GM21786 (cell line): ENCODE data around the gene ZSCAN2.
"Not testable (repeated sequence)": the region's sequence is repeated elsewhere in the genome, so short reads cannot be mapped to it uniquely, and the experiment has no call there.

Source experiments
- ATAC-seq: cut with Tn5 transposase; IDR thresholded peaks from one replicate; pipeline ENCODE4 v1.9.1; 2021; ENCODE audit not compliant: unreplicated experiment

Gene ZSCAN2

DNA sequence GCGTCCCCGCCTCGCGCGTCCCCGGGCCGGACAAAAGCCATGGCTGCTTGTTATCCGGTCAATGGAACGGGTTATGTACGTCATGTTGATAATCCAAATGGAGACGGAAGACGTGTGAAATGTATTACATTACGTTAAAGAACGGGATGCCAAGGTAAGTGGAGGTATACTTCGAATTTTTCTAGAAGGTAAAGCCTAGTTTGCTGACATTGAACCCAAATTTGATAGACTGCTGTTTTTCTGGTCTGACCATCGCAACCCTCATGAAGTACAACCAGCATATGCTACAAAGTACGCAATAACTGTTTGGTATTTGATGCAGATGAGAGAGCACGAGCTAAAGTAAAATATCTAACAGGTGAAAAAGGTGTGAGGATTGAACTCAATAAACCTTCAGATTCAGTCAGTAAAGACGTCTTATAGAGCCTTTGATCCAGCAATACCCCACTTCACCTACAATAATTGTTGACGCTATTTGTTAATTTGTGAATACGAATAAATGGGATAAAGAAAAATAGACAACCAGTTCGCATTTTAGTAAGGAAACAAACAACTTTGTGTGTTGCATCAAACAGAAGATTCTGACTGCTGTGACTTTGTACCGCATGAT, 33.5 kb downstream of the ZSCAN2 start:
- ATAC-seq, result no peak

DNA sequence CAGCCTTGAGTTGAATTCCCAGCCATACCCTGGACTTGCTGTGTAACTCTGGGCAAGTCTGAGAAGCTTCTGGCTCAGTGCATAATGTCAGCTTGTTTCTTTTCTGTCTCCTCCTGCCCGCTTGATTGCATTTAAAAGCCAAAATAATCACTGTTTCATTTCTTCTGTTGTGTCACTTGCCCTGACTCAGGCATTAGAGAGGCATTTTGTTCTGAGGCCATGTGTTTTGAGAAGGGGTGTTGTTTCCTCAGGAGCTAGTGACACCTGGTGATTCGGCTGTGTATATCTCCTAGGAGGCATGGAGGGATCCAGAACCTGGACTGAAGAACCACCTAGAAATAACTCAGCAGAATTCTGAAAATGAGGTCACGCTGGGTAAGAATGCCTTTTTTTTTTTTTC, 37.3 kb downstream of the ZSCAN2 start:
- no peak for ATAC-seq

DNA sequence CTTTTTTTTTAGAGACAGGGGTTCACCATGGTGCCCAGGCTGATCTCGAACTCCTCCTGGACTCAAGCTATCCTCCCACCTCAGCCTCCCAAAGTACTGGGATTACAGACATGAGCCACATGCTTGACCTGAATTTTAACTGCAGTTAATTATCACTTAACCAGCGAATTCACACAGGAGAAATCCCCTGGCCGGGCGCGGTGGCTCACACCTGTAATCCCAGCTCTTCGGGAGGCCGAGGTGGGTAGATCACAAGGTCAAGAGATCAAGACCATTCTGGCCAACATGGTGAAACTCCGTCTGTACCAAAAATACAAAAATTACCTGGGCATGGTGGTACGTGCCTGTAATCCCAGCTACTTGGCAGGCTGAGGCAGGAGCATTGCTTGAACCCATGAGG, 41.1 kb downstream of the ZSCAN2 start:
- not testable (repeated sequence) for ATAC-seq

DNA sequence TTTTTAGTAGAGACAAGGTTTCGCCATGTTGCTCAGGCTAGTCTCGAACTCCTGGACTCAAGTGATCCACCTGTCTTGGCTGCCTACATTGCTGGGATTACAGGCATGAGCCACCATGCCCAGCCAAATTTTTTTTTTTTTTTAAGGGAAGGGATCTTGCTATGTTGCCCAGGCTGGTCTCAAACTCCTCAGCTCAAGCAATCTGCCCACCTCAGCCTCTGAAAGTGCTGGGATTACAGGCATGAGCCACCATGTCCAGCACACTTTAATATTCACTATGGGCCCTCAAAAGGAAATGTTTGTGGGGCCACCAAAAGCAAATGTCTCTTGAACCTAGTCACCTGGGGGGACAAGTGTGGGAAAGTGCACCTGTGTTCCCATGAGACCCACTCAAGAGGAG, 41.8 kb downstream of the ZSCAN2 start:
- not testable (repeated sequence) for ATAC-seq

DNA sequence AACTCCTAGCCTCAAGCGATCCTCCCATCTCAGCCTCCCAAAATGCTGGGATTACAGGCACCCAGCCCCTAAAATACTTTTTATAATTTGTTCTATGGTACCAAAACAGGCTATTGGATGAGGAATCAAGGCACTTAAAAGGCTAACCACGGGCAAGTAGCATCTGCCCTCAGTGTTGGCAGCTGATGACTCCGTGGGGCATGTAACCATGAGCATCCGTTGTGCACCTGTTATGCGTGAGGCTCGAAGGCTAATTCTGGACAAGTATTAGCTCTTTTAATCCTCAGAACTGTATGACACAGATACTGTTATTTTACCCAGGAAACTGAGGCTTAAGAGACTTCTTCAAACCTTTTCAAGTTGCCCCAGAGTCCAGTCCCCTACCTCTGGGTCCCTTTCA, 43.0 kb downstream of the ZSCAN2 start:
- ATAC-seq, result no peak

DNA sequence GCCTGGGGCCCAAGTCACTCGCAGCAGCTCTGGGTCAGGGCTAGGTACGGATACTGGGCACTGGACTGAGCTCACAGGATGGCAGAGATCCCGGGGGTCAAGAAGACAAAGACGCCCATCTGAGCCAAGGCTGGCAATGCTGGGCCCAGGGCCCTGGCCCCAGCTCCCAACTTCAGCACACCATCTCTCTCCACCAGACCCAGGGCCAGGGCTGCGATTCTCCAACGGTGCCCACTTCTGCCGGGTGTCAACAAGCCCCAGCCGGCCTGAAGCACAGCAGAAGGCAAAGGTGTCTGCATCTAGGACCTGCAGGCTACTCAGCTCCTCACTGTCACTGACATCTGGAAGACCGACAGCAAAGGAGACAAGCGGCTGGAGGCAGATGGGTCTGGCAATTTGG, 44.7 kb downstream of the ZSCAN2 start:
- no peak for ATAC-seq

DNA sequence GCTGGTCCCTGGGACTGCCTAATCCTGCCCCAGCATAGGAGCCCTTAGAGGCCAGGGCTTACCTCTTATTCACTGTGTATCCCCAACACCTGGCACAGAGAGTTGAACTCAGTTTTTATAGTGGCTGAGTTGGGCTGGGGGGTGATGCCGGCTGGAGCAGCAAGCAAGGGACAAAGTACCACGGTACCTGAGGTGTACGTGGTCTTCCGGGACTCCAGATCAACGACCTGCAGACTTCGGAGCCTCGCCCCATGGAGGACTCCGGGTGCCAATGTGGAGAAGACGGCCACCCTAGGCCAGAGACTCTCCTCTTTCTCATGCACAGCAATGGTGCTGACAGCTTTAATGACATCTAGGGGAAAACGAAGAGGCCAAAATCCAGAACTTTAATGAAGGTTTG, 45.2 kb downstream of the ZSCAN2 start:
- no peak for ATAC-seq

DNA sequence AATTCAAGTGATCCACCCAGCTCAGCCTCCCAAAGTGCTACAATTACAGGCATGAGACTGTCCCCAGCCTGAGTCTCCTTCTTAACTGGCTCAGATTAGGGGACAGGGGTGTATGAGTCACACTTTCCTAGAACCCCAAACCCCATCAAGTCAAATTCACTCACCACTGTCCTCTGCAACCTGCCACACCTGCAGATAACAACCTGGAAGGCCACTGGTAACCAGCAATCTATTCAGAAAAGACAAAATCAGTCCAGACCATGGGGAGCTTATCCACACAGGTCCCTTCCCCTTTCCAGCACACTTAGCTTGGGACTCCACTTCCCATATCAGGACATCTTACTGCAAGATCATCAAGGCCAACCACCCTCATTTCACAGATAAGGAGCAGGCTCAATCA, 46.9 kb downstream of the ZSCAN2 start:
- no peak for ATAC-seq

DNA sequence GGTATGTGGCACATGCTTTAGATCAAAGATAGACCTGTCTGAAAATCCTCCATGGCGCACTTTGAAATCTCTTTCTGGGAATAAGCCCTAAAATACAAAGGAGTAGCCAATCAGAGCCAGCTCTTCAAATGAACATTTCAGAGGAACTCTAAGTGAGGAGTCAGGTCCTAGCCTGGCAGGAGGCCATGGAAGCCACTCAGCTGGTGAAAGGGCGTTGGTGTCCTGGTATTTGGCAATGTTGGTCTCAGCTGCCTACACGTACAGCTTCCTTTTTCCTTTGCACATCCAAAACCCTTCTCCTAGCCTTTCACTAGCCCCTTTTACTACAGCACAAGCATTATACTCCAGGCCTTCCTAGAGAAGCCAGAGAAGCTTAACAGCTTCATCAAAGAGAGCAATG, 47.7 kb downstream of the ZSCAN2 start:
- no peak for ATAC-seq

DNA sequence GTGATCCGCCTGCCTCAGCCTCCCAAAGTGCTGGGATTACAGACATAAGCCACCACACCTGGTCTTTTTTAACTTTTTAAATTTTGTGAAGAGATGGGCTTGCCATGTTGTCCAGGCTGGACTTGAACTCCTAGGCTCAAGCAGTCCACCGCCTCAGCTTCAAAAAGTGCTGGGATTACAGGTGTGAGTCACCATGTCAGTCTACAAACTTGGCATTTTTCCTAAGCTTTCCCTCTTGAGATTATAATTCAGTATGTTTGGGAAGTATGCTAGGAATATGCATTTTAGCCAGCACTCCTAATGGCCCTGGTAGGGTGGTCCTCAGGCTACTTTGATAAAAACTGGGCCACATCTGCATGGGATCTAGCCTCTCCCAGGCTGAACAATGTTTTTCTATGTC, 48.9 kb downstream of the ZSCAN2 start:
- ATAC-seq, result no peak

DNA sequence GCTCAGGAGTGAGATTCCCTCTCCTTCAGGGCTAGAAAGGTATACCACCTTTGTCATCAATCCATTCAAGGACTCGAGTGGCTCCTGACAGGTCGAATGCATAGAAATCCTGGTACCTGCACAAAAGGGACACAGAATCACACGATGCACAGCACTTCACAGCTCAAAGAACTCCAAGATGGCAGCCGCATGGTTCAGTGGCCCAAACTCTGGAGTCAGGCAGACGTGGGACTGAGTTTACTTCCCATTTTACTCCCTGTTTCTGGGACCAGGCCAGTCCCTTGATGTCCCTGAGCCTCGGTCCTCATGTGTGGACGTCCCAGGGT, 52.7 kb downstream of the ZSCAN2 start:
- ATAC-seq, result no peak

DNA sequence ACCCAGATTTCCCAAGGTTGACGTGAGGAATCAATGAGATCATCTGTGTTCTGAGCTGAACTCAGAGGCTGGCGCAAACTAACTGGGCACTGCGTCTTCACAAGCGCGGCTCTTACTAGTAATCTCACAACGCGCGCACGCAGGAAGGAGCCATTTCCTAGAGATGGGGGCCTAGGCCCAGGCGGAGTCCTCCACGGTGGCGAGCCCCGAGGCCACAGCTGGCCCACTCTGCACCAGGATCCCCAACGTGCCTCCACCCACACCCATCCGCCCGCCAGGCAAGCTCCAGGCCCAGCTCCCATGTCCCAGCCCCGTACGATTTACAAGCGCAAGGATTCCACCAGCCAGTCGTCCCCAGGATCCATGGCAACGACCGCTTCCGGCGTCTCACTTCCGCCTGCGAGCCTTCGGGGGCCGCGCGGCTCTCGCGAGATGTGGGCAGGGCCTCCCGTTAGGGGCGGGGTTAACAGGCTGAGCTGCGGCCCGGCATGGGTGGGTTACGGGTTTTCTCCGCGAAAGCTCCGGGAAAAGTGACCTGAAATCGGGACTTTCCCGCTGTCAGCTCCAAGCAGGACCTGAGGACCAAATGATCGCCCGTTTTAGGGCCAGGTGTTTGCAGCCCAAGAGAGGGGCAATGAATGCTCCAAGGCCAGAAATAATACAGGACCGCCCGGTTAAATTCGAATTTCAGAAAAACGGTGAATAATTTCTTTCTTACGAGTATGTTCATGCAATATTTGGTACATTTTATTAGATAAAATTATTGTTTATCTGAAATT, 53.3 kb downstream of the ZSCAN2 start, which contains the start of gene WDR73:
Gene WDR73 (minus strand): TSS at position 374 of the 779 bp plus-strand sequence. CDS start 9 bp downstream, at position 365.
- peak; percentile 71 for ATAC-seq

DNA sequence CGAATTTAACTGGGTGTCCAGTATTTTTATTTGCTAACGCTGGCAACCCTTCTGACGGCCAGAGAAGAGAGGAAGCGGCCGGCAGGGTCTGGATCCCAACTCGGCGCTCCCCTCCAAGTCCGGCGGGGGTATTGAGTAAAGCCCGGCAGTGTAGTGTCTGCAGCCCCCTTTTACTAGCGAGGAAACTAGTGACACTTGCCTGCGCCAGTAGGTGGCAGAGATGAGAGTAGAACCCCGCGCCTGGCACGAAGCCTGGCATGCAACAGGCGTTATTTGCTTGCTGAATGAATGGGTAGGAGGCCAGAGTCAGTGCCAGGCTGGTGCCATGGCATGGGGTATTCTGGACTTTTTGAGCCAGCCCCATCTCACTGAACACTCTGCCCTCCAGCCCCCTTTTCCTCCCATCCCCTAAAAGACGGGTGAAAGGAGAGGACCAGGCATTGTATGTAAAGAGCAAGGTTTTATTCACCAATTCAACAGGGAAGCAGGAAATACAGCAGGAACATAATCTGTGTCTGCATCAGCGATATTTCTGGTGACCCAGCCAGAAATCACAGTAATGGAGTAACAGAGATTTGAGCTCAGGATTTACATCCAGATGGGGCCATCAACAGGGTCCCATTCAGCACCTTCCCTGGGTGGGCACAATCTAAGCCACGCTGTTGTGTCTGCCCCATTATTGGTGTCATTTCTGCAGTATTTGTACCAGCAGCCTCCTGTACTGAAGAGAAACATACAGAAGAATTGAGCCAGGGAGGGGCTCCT, 54.1 kb downstream of the ZSCAN2 start:
- ATAC-seq, result peak; percentile 36

DNA sequence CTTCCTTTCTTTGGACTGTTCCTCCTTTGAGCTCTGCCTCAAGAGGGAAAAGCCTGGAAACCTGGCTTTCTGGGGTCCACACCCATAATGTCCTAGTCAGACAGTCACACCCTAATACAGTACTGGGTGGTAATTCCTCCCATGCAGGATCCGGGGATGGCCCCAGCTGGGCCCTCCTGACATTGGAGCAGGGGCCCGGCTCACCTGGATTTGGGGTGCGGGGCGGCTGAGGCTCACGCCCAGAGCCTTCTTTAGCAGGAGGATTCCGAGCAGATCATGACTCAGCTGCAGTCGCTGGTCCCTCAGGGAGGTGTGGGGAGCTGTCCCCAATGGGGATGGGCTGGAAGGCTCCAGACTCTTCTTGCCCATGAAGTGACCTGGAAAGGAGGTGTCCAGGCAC, 56.2 kb downstream of the ZSCAN2 start:
- no peak for ATAC-seq

DNA sequence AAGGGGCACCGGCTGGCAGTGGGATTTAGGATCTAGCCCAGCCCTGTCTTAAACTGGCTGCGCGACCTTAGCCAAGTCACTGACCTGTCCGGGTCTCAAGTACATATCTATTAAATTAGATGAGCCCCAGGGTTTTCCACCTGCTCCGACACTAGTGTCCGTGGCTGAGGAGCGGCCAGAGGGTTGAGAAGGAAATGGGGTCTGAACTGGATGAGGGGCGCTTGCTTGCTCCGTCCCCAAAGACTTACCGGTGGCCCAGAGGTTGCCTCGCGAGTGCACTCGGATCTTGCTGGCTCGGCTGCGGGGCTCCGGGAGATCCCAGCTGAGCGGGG, 56.9 kb downstream of the ZSCAN2 start:
- ATAC-seq, result no peak

DNA sequence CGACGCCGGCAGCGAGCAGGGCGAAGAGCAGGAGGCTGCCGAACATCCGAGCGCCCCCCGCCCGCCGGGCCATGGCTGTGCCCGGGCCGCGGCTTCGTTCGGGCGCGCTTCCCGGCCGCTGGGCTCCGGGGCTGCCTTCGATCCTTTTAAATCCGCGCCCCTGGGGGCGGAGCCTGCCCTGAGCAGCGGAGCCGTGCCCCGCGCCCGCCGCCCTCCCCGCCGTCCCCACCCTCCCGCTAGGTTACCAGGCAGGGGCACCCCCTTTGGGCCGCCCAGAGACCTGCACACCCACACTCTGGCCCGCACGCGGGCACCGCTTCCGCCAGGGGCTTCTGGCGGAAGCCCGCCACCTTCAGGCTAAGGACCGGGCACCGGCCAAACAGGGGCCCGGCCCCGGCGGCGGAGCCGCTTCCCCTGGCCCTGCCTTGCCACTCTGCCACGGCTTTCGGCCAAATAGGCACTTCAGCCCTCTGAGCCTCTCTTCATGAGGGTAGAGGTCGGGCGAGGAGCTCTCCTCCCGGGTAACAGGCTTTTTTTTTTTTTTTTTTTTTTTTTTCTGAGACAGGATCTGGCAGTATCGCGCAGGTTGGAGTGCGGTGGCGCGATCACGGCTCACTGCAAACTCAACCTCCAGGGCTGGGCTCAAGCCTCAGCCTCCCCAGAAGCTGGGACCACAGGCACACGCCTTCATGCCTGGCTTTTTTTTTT, 57.4 kb downstream of the ZSCAN2 start, which contains the start of gene NMB:
Gene NMB (minus strand): TSS at position 120 of the 708 bp plus-strand sequence. CDS start 47 bp downstream, at position 73.
- ATAC-seq, result peak; percentile 65

DNA sequence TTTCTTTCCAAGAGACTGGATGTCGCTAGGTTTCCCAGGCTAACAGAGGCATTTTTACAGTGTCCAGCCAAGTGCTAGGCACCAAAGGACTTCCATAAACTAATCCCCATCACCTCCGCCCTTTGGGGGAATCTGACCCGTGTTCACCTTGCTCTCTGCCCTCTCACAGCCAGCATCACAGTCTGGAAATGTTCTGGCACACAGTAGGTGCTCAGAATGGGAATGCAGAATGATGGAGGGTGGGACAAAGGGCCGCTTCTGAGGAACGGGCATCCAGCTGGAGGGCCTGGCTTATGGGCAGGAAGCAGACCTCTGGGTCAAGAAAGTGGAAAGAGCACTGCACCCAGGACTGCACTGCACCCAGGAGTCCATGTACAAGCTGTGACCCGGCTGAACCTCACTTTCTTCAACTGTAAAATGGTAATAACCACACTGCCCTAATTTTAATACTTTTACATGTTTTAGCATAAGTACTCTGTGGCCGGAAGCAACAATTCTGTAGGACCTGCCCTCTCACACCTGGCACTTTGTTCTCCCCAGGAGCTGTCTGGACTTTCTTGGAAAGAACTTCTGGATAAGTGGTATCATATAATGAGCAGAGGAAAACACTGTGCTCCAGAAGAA, 58.1 kb downstream of the ZSCAN2 start:
- ATAC-seq, result no peak

DNA sequence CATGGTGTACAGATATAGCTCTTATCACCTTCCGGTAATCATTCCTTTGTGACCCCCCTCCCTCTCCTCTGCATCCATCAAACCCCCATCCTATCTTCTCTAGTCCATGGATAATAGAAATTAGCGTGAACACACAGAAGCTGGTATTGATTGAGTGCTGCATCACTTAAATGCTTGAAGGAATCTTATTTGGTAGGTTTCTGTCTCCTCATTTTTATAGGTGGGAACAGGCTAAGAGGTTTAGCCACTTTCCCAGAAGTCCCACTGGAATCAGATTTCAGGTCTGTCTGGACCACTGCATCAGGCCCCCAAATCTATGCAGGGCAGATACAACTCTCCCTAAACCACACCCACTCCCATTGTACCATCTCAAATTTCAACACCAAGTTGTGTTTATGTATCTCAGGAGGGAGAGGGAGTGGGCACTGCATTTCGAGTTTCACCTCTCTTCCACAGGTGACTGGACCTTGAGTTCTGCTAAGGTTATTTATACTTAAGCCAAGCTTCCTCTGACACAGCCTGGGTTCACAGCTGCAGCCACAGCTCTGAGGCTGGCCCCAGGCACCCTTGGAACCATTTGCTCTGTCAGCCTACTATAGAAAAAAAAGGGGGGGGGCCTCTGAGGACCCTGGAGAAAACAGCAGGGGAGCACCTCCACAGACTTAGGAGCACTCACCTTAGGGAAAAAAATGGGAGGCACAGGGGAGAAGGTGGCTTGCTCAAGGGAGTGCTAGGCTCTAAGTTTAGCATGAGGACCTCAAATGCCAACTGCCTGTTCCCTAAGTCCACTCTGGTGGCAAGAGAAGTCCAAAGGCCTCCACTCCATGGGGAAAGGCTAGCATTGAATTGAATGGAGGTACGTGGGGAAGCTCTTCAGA, 59.3 kb downstream of the ZSCAN2 start:
- ATAC-seq, result no peak

DNA sequence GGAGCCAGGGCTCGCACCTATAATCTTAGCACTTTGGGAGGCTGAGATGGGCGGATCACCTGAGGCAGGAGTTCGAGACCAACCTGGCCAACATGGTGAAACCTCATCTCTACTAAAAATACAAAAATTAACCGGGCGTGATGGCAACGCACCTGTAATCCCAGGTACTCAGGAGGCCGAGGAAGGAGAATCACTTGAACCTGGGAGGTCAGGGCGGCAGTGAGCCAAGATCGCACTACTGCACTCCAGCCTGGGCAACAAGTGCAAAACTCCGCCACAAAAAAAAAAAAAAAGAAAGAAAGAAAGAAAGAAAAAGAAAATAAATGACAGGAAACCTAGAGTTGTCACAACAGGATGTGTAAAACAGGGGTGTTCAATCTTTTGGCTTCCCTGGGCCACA, 60.2 kb downstream of the ZSCAN2 start:
- no peak for ATAC-seq

DNA sequence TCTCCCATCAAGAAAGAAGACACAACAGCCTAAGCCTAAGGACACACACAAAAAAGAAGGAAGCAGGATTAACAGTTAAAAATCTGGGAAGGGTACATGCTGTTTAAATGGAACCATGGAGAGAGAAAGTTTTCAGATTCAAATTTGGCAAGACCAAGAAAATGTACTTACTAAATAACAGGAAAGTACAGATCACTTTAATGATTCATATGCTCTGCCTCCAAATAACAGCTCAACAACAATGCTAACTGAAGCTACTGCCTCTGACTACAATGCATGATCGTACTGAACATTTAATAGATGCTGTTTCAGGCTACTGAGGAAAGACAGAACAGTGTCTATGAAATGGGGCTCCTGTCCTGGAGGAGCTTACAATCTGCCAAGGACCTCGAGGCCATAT, 65.6 kb downstream of the ZSCAN2 start:
- ATAC-seq, result no peak
